ENCODE results near the gene DERL2. TPM values are rescaled to one million over a fixed set of nuclear protein-coding genes. Genes with fewer than 3 reads are reported as not detected.

The DERL2 gene
- total and polyA plus RNA-seq, 2 of the 4 experiments (the other 2 are of a cell fraction), result 27.4 to 44.2 TPM

- no peaks in the 10 kb centered on the region for H3K27me3 ChIP-seq (ENCODE audit: control insufficient read depth, insufficient read depth, low read length)
- H3K18ac ChIP-seq (ENCODE audit: low read depth, low read length), result no peak overlapping the region
- H3K9me1 ChIP-seq (ENCODE audit: insufficient read depth, low read length), result no peaks in the 10 kb centered on the region
- H4K8ac ChIP-seq (ENCODE audit: low read depth in 2 of 2, low read length in 2 of 2), result no peak overlapping the region
- no peak overlapping the region; the same call in 1 of the 2 replicates for H2AK5ac ChIP-seq (ENCODE audit: low read depth, low read length)
- H4K5ac ChIP-seq (ENCODE audit: low read depth, low read length), result no peak overlapping the region
- ChIA-PET CTCF (no interaction called here), POLR2A (ENCODE audit: unreplicated experiment) (no interaction called here)
- no peak overlapping the region for H3K14ac ChIP-seq (replicated peaks; ENCODE audit: low read depth, low read length)
- H2BK5ac ChIP-seq (ENCODE audit: low read depth, low read length, poor library complexity, severe bottlenecking), result no peak overlapping the region
- H2AFZ ChIP-seq (replicated peaks; ENCODE audit: low read length, poor library complexity), result no peak overlapping the region
- no peaks in the 10 kb centered on the region for H4K20me1 ChIP-seq (ENCODE audit: insufficient read depth, low read length)
- no peak overlapping the region for H3K27ac ChIP-seq (ENCODE audit: insufficient read depth, low read length)
- H2BK20ac ChIP-seq (ENCODE audit: low read depth, low read length), result no peak overlapping the region
- no CpG with 5 or more reads among the region's 3 CpGs for WGBS, 2 experiments (ENCODE audit: extremely low coverage in 2 of 2, insufficient read length in 1 of 2)
- H2BK120ac ChIP-seq (ENCODE audit: low read depth, low read length), result no peak overlapping the region
- no peak overlapping the region for H2BK15ac ChIP-seq (ENCODE audit: low read depth, low read length)
- dilution Hi-C loops (cut with HindIII; ENCODE audit: low sequenced_read_pairs, unreplicated experiment), result no loop called here
- no peak overlapping the region for H3K4ac ChIP-seq (ENCODE audit: low read depth, low read length)
- intact Hi-C loops (cut with micrococcal nuclease), result no loop called here
- ATAC-seq (ENCODE audit: low read depth) (no peak), DNase-seq (no peak)
- in situ Hi-C loops (cut with MboI; ENCODE audit: low sequenced_read_pairs), result no loop called here
- H3K4me3 ChIP-seq (ENCODE audit: insufficient read depth, low read depth, low read length), result no peak overlapping the region
- H3K36me3 ChIP-seq (ENCODE audit: control insufficient read depth, insufficient read depth, low read length), result peaks cover 23% of the 10 kb centered on the region
- TF ChIP-seq USF2 (IDR thresholded peaks at IDR 0.05; ENCODE audit: low read depth, low read length) (no peak), RCOR1 (IDR thresholded peaks at IDR 0.05; ENCODE audit: insufficient replicate concordance, low read length) (no peak), RAD21 (IDR thresholded peaks at IDR 0.05; ENCODE audit: low read length) (no peak), MAZ (IDR thresholded peaks at IDR 0.05; ENCODE audit: borderline replicate concordance, low read depth, low read length) (no peak), SMC3 (IDR thresholded peaks at IDR 0.05; ENCODE audit: low read depth, low read length) (no peak), POLR2A (IDR thresholded peaks at IDR 0.05; ENCODE audit: low read depth, low read length) (no peak)
- no peak overlapping the region for H4K91ac ChIP-seq (ENCODE audit: insufficient read depth, low read depth, low read length)
- no peak overlapping the region for H3K56ac ChIP-seq (ENCODE audit: extremely low read depth, insufficient read depth, low read length)
- no peak overlapping the region for H2AK9ac ChIP-seq (replicated peaks; ENCODE audit: low read depth, low read length, poor library complexity)
- H3K4me1 ChIP-seq (ENCODE audit: control insufficient read depth, insufficient read depth, low read length), result no peaks in the 10 kb centered on the region
- no peak overlapping the region for H3K9ac ChIP-seq (ENCODE audit: low read depth, low read length)
- no peak overlapping the region for H3K4me2 ChIP-seq (ENCODE audit: low read depth, low read length)
- no TSS peak for BruUV-seq (replicated peaks)
- peaks cover 10 to 21% of the 10 kb centered on the region in 2 experiments for H3K79me1 ChIP-seq (ENCODE audit: low read depth in 1 of 2, low read length in 2 of 2)
- H3K23ac ChIP-seq (ENCODE audit: low read depth, low read length), result no peak overlapping the region
- no peaks in the 10 kb centered on the region for H3K9me3 ChIP-seq (ENCODE audit: control insufficient read depth, insufficient read depth, low read length)
These were observed 13.5 kb downstream of the DERL2 start for GRCh38 chr17:5472511-5472910.

Data from IMR-90 (cell line).